ENCODE data around the gene MAGEF1. TPM values are rescaled to one million over a fixed set of nuclear protein-coding genes. Genes with fewer than 3 reads are reported as not detected.
"Not testable (repeated sequence)": the region's sequence is repeated elsewhere in the genome, so short reads cannot be mapped to it uniquely, and the experiment has no call there.

MAGEF1 gene
- total RNA-seq, 2 donors from 2014 or later, result 50.2 to 71.6 TPM

DNA sequence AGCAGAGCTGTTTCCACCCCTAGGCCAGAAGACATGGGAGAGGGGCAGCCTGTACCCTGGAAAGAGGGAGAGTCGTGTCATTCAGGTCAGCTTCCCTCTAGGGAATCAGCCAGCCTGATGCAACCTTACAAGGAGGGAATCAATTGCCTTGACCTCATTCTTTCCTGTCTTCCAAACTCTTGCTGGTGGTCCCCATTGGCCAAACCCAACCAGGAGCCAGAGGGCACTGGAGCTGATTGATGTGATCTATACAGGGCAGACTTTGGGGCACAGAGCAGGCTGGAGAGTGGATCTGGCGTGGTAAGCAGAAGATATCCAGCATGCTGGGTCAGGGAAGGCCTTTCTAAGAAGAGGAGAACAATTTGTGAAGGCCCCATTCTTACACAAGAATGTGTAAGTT is 19.1 kb upstream of the MAGEF1 start:
- Histone ChIP-seq H3K9me3 (no peaks in the 10 kb centered on the region), H3K4me3 (no peak overlapping the region), H3K27ac (no peak overlapping the region), H3K27me3 (replicated peaks; ENCODE audit: insufficient read depth) (no peaks in the 10 kb centered on the region), H3K36me3 (no peaks in the 10 kb centered on the region), H3K4me1 (replicated peaks) (peaks cover 6% of the 10 kb centered on the region)
- DNase-seq (ENCODE audit: low spot score), result no peak
- TF ChIP-seq POLR2A (IDR thresholded peaks at IDR 0.05) (no peak), POLR2AphosphoS5 (IDR thresholded peaks at IDR 0.05) (no peak)
- TF ChIP-seq, protein P1, sequence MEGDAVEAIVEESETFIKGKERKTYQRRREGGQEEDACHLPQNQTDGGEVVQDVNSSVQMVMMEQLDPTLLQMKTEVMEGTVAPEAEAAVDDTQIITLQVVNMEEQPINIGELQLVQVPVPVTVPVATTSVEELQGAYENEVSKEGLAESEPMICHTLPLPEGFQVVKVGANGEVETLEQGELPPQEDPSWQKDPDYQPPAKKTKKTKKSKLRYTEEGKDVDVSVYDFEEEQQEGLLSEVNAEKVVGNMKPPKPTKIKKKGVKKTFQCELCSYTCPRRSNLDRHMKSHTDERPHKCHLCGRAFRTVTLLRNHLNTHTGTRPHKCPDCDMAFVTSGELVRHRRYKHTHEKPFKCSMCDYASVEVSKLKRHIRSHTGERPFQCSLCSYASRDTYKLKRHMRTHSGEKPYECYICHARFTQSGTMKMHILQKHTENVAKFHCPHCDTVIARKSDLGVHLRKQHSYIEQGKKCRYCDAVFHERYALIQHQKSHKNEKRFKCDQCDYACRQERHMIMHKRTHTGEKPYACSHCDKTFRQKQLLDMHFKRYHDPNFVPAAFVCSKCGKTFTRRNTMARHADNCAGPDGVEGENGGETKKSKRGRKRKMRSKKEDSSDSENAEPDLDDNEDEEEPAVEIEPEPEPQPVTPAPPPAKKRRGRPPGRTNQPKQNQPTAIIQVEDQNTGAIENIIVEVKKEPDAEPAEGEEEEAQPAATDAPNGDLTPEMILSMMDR (IDR thresholded peaks at IDR 0.05), result no peak
- intact Hi-C loops (cut with DNase I), result loop anchor here (5.0 kb wide), 1 partner anchor 46 kb away; no protein-coding TSS in a partner anchor
- WGBS, result 92% methylated on average over 2 of the region's 2 CpGs

DNA sequence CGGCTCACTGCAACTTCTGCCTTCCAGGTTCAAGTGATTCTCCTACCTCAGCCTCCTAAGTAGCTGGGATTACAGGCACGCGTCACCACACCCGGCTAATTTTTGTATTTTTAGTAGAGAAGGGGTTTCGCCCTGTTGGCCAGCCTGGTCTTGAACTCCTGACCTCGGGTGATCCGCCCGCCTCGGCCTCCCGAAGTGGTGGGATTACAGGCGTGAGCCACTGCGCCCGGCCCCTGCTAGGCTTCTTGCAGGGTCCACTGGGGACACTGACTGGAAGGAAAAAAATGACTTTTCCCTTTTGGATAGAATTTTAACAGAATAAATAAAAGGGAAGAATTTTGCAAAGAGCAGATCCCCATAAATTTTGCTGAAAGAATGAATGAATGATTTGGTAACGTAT is 17.3 kb upstream of the MAGEF1 start:
- H3K36me3 ChIP-seq; H3K4me1 ChIP-seq (replicated peaks); H3K9me3 ChIP-seq; DNase-seq (ENCODE audit: low spot score); H3K27me3 ChIP-seq (replicated peaks; ENCODE audit: insufficient read depth); H3K27ac ChIP-seq; H3K4me3 ChIP-seq; intact Hi-C loops (cut with DNase I): not testable (repeated sequence)
- 96% methylated on average over 14 of the region's 14 CpGs for WGBS

DNA sequence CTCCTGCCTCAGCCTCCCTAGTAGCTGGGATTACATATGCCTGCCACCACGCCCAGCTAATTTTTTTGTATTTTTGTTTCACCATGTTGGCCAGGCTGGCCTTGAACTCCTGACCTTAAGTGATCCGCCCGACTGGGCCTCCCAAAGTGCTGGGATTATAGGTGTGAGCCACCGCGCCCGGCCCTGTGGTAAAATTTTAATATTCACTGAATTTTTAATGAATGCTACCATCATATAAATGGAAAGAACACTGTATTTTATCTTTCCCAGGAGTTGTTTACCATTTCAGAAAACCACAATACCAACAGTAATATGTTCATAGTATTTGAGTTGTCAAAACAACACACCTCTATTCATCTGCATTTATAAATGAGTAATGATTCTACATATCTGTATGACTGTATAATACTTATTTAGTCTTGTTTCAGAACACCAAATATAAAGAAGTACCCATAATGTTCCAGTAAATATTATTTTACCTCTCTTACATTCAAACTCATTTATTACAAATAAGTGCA is 16.2 kb upstream of the MAGEF1 start:
- no peak overlapping the region for H3K27ac ChIP-seq
- intact Hi-C loops (cut with DNase I), result no loop called here

DNA sequence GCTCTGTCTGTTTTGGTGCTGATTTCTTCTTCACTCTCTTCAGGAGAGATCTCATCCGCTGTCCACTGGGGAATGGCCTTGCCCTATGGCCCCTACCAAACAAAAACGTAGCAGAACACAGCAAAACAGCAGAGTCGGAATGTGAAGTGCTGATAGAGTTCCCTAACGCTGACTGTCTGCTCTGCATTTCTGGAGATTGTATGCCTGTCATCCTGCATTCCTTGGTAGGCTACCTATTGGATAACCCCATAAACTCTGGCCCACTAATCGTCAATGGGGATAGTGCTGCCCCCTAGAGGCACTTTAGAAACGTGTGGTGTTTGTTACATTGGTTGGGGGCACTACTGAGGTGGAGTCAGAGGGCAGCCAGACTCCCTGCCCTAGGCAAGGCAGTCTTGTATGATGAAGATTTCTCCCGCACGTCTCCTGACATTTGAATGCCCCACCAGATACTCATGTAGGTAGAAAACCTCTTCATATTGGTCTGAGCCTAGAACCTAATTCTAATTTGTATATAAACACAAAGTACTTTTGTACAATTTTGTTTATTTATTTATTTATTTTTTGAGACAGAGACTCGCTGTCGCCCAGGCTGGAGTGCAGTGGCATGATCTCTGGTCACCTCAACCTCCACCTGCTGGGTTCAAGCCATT is 15.6 kb upstream of the MAGEF1 start:
- H3K4me1 ChIP-seq (replicated peaks), result peaks cover 6% of the 10 kb centered on the region
- TF ChIP-seq, protein P1 (IDR thresholded peaks at IDR 0.05), result peak; percentile 33 to 62 (median 54)
- TF ChIP-seq POLR2AphosphoS5 (IDR thresholded peaks at IDR 0.05), result peak; percentile 3
- TF ChIP-seq POLR2A (IDR thresholded peaks at IDR 0.05), result no peak
- no peaks in the 10 kb centered on the region for H3K27me3 ChIP-seq (replicated peaks; ENCODE audit: insufficient read depth)
- no peak overlapping the region for H3K4me3 ChIP-seq
- no peak overlapping the region for H3K27ac ChIP-seq
- no peaks in the 10 kb centered on the region for H3K9me3 ChIP-seq
- intact Hi-C loops (cut with DNase I), result no loop called here
- DNase-seq (ENCODE audit: low spot score), result peak; percentile 57
- 40% methylated on average over 10 of the region's 10 CpGs for WGBS
- no peaks in the 10 kb centered on the region for H3K36me3 ChIP-seq

More for the DNA sequence above, 16.2 kb upstream of the MAGEF1 start:
- no peak for DNase-seq (ENCODE audit: low spot score)
- peaks cover 6% of the 10 kb centered on the region for H3K4me1 ChIP-seq (replicated peaks)
- TF ChIP-seq POLR2AphosphoS5 (IDR thresholded peaks at IDR 0.05) (no peak), POLR2A (IDR thresholded peaks at IDR 0.05) (no peak)
- TF ChIP-seq, protein P1 (IDR thresholded peaks at IDR 0.05), result no peak
- no peaks in the 10 kb centered on the region for H3K9me3 ChIP-seq
- H3K4me3 ChIP-seq, result no peak overlapping the region
- WGBS, result 92% methylated on average over 6 of the region's 6 CpGs
- H3K36me3 ChIP-seq, result no peaks in the 10 kb centered on the region
- no peaks in the 10 kb centered on the region for H3K27me3 ChIP-seq (replicated peaks; ENCODE audit: insufficient read depth)

DNA sequence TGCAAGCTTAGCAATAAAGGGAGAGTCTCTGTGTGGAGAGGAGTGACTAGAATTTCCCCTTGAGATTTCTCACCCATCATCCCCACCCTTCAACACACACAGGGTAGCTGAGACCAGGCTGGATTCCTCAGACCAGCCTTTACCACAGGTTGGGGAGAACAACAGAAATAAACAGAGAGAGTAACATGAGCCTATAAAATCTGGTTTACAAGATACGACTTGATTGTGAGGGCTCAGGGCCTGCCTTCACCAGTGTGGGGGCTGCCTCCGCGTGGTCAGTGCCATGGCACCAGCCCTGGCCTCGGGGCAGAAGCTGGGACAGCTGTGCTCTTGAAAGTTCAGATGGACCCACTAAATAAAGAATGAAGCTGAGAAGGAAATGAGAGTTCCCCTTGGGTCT is 14.6 kb upstream of the MAGEF1 start:
- DNase-seq (ENCODE audit: low spot score), result no peak
- Histone ChIP-seq H3K27ac (peak overlapping the region in 1 of 2 donors; percentile 19), H3K27me3 (replicated peaks; ENCODE audit: insufficient read depth) (no peaks in the 10 kb centered on the region), H3K4me3 (no peak overlapping the region), H3K36me3 (no peaks in the 10 kb centered on the region), H3K4me1 (replicated peaks) (peaks cover 6% of the 10 kb centered on the region), H3K9me3 (no peaks in the 10 kb centered on the region)
- 4% methylated on average over 4 of the region's 4 CpGs for WGBS
- TF ChIP-seq POLR2A (IDR thresholded peaks at IDR 0.05), result no peak
- TF ChIP-seq, protein P1 (IDR thresholded peaks at IDR 0.05), result no peak
- no peak for TF ChIP-seq POLR2AphosphoS5 (IDR thresholded peaks at IDR 0.05)
- intact Hi-C loops (cut with DNase I), result no loop called here
